ENCODE data around the gene OTOP3. TPM values are rescaled to one million over a fixed set of nuclear protein-coding genes. Genes with fewer than 3 reads are reported as not detected.
A peak's percentile ranks its signal among the peaks of the same experiment; 100 is the strongest.
"Not testable (repeated sequence)": the region's sequence is repeated elsewhere in the genome, so short reads cannot be mapped to it uniquely, and the experiment has no call there.

The OTOP3 gene
- total RNA-seq, 2 donors from 2014 or later = not detected

GRCh38 chr17:74904687-74905409, 30.9 kb upstream of the OTOP3 start:
- Mint-ChIP-seq H3K4me1 (ENCODE audit: low read depth in 2 of 2) (peaks cover 0 to 2% of the 10 kb centered on the region in 2 donors), H3K36me3 (no peaks in the 10 kb centered on the region), H3K4me3 (no peak overlapping the region), H3K27me3 (peaks cover 0 to 10% of the 10 kb centered on the region in 2 donors), H3K27ac (no peak overlapping the region), H3K9me3 (no peaks in the 10 kb centered on the region)
- ATAC-seq = peak in 1 of 2 donors; percentile 24
- no peak for DNase-seq (ENCODE audit: low spot score)

- not testable (repeated sequence) for H3K4me1 Mint-ChIP-seq (ENCODE audit: low read depth in 2 of 2); DNase-seq (ENCODE audit: low spot score); H3K27me3 Mint-ChIP-seq; H3K4me3 Mint-ChIP-seq; ATAC-seq; H3K36me3 Mint-ChIP-seq; H3K9me3 Mint-ChIP-seq; H3K27ac Mint-ChIP-seq
Measured at GRCh38 chr17:74906214-74906793, 29.4 kb upstream of the OTOP3 start.

GRCh38 chr17:74907012-74907411, 28.7 kb upstream of the OTOP3 start:
- Mint-ChIP-seq H3K9me3 (no peaks in the 10 kb centered on the region), H3K27ac (no peak overlapping the region), H3K4me1 (ENCODE audit: low read depth in 2 of 2) (peaks cover 0 to 2% of the 10 kb centered on the region in 2 donors), H3K27me3 (peaks cover 0 to 6% of the 10 kb centered on the region in 2 donors), H3K4me3 (no peak overlapping the region), H3K36me3 (no peaks in the 10 kb centered on the region)
- ATAC-seq (no peak), DNase-seq (ENCODE audit: low spot score) (no peak)

- not testable (repeated sequence) for H3K36me3 Mint-ChIP-seq; H3K4me1 Mint-ChIP-seq (ENCODE audit: low read depth in 2 of 2); H3K27me3 Mint-ChIP-seq; H3K9me3 Mint-ChIP-seq; H3K4me3 Mint-ChIP-seq; H3K27ac Mint-ChIP-seq; DNase-seq (ENCODE audit: low spot score); ATAC-seq
Measured at GRCh38 chr17:74909097-74909496, 26.6 kb upstream of the OTOP3 start.

- H3K9me3 Mint-ChIP-seq; H3K4me1 Mint-ChIP-seq (ENCODE audit: low read depth in 2 of 2); DNase-seq (ENCODE audit: low spot score); H3K36me3 Mint-ChIP-seq; ATAC-seq; H3K27me3 Mint-ChIP-seq; H3K27ac Mint-ChIP-seq; H3K4me3 Mint-ChIP-seq: not testable (repeated sequence)
Measured at GRCh38 chr17:74911423-74911822, 24.3 kb upstream of the OTOP3 start.

- H3K4me3 Mint-ChIP-seq = no peak overlapping the region
- no peak overlapping the region for H3K27ac Mint-ChIP-seq
- no peak for ATAC-seq
Measured at GRCh38 chr17:74916136-74916850, 19.4 kb upstream of the OTOP3 start.

GRCh38 chr17:74916851-74917199, 18.9 kb upstream of the OTOP3 start:
- Mint-ChIP-seq H3K4me1 (ENCODE audit: low read depth in 2 of 2) (no peaks in the 10 kb centered on the region), H3K27me3 (peaks cover 7 to 17% of the 10 kb centered on the region in 2 donors), H3K27ac (no peak overlapping the region), H3K4me3 (no peak overlapping the region), H3K9me3 (no peaks in the 10 kb centered on the region), H3K36me3 (no peaks in the 10 kb centered on the region)
- no peak for ATAC-seq
- no peak for DNase-seq (ENCODE audit: low spot score)

More at GRCh38 chr17:74916136-74916850, 19.4 kb upstream of the OTOP3 start:
- peaks cover 7 to 17% of the 10 kb centered on the region in 2 donors for H3K27me3 Mint-ChIP-seq
- no peak for DNase-seq (ENCODE audit: low spot score)
- no peaks in the 10 kb centered on the region for H3K9me3 Mint-ChIP-seq
- no peaks in the 10 kb centered on the region for H3K36me3 Mint-ChIP-seq
- no peaks in the 10 kb centered on the region for H3K4me1 Mint-ChIP-seq (ENCODE audit: low read depth in 2 of 2)

GRCh38 chr17:74917430-74917829, 18.3 kb upstream of the OTOP3 start:
- peaks cover 0 to under 1% of the 10 kb centered on the region in 2 donors for H3K4me1 Mint-ChIP-seq (ENCODE audit: low read depth in 2 of 2)
- no peak for DNase-seq (ENCODE audit: low spot score)
- peaks cover 7 to 19% of the 10 kb centered on the region in 2 donors for H3K27me3 Mint-ChIP-seq
- no peaks in the 10 kb centered on the region for H3K36me3 Mint-ChIP-seq
- no peak for ATAC-seq
- no peaks in the 10 kb centered on the region for H3K9me3 Mint-ChIP-seq
- H3K4me3 Mint-ChIP-seq = no peak overlapping the region
- H3K27ac Mint-ChIP-seq = no peak overlapping the region

- ATAC-seq = no peak
- Mint-ChIP-seq H3K9me3 (no peaks in the 10 kb centered on the region), H3K27ac (no peak overlapping the region), H3K27me3 (peaks cover 7 to 21% of the 10 kb centered on the region in 2 donors), H3K36me3 (no peaks in the 10 kb centered on the region), H3K4me3 (no peak overlapping the region), H3K4me1 (ENCODE audit: low read depth in 2 of 2) (peaks cover 0 to 3% of the 10 kb centered on the region in 2 donors)
- no peak for DNase-seq (ENCODE audit: low spot score)
Measured at GRCh38 chr17:74918906-74919305, 16.8 kb upstream of the OTOP3 start.

- H3K27me3 Mint-ChIP-seq = peaks cover 7 to 24% of the 10 kb centered on the region in 2 donors
- no peak overlapping the region for H3K4me3 Mint-ChIP-seq
- no peak overlapping the region for H3K27ac Mint-ChIP-seq
- H3K9me3 Mint-ChIP-seq = no peaks in the 10 kb centered on the region
- H3K36me3 Mint-ChIP-seq = no peaks in the 10 kb centered on the region
- ATAC-seq (peak in 1 of 2 donors; percentile 29), DNase-seq (ENCODE audit: low spot score) (no peak)
- peaks cover 0 to 5% of the 10 kb centered on the region in 2 donors for H3K4me1 Mint-ChIP-seq (ENCODE audit: low read depth in 2 of 2)
Measured at GRCh38 chr17:74919440-74920305, 16.0 kb upstream of the OTOP3 start.

GRCh38 chr17:74920306-74920620, 15.4 kb upstream of the OTOP3 start:
- Mint-ChIP-seq H3K27ac (no peak overlapping the region), H3K4me3 (no peak overlapping the region), H3K27me3 (peaks cover 12 to 27% of the 10 kb centered on the region in 2 donors), H3K4me1 (ENCODE audit: low read depth in 2 of 2) (peaks cover 0 to 5% of the 10 kb centered on the region in 2 donors), H3K9me3 (no peaks in the 10 kb centered on the region), H3K36me3 (no peaks in the 10 kb centered on the region)
- DNase-seq (ENCODE audit: low spot score) = no peak
- no peak for ATAC-seq

- peaks cover 0 to 5% of the 10 kb centered on the region in 2 donors for H3K4me1 Mint-ChIP-seq (ENCODE audit: low read depth in 2 of 2)
- peaks cover 15 to 31% of the 10 kb centered on the region in 2 donors for H3K27me3 Mint-ChIP-seq
- no peaks in the 10 kb centered on the region for H3K9me3 Mint-ChIP-seq
- H3K36me3 Mint-ChIP-seq = no peaks in the 10 kb centered on the region
- no peak overlapping the region for H3K27ac Mint-ChIP-seq
- DNase-seq (ENCODE audit: low spot score) = no peak
- H3K4me3 Mint-ChIP-seq = no peak overlapping the region
- no peak for ATAC-seq
Measured at GRCh38 chr17:74920642-74921025, 15.1 kb upstream of the OTOP3 start.

- no peaks in the 10 kb centered on the region for H3K36me3 Mint-ChIP-seq
- no peak overlapping the region for H3K27ac Mint-ChIP-seq
- DNase-seq (ENCODE audit: low spot score) (no peak), ATAC-seq (no peak)
- peaks cover 14 to 32% of the 10 kb centered on the region in 2 donors for H3K27me3 Mint-ChIP-seq
- no peak overlapping the region for H3K4me3 Mint-ChIP-seq
- no peaks in the 10 kb centered on the region for H3K9me3 Mint-ChIP-seq
- peaks cover 0 to 5% of the 10 kb centered on the region in 2 donors for H3K4me1 Mint-ChIP-seq (ENCODE audit: low read depth in 2 of 2)
Measured at GRCh38 chr17:74921026-74921681, 14.5 kb upstream of the OTOP3 start.
